H9 (cell line): ENCODE measurements around the gene SF3B3. TPM values are rescaled to one million over a fixed set of nuclear protein-coding genes. Genes with fewer than 3 reads are reported as not detected.

Experiments used
- DNase-seq: peaks from one replicate; pipeline ENCODE4 v3.0.0-alpha.2; 2017
- H2AFZ ChIP-seq: one replicate; pipeline ENCODE4 v1.6.1; 2013; ENCODE audit warnings: mild to moderate bottlenecking, low read length, control low read depth, moderate library complexity
- H2AK5ac ChIP-seq: 2 replicates; pipeline ENCODE4 v1.6.1; 2013; ENCODE audit warnings: low read length, control low read depth, mixed read lengths; ENCODE audit not compliant: insufficient read length
- H2BK120ac ChIP-seq: one replicate; pipeline ENCODE4 v1.6.1; 2013; ENCODE audit warnings: low read depth, mild to moderate bottlenecking, low read length, control low read depth, inconsistent platforms; ENCODE audit not compliant: poor library complexity, severe bottlenecking
- H2BK12ac ChIP-seq: 2 replicates; pipeline ENCODE4 v1.6.1; 2013; ENCODE audit warnings: low read length, control low read depth, mixed read lengths, low read depth; ENCODE audit not compliant: insufficient read length
- H2BK15ac ChIP-seq: 2 replicates; pipeline ENCODE4 v1.6.1; 2013; ENCODE audit warnings: low read depth, low read length, control low read depth
- H2BK20ac ChIP-seq: one replicate; pipeline ENCODE4 v1.6.1; 2013; ENCODE audit warnings: low read depth, mild to moderate bottlenecking, low read length, control low read depth, inconsistent platforms; ENCODE audit not compliant: poor library complexity, severe bottlenecking
- H2BK5ac ChIP-seq: 2 replicates; pipeline ENCODE4 v1.6.1; 2013; ENCODE audit warnings: low read length, control low read depth, mixed read lengths; ENCODE audit not compliant: insufficient read length
- H3K14ac ChIP-seq: 2 replicates; pipeline ENCODE4 v1.6.1; 2013; ENCODE audit warnings: low read length, control low read depth; ENCODE audit not compliant: insufficient read depth
- H3K18ac ChIP-seq: 2 replicates; pipeline ENCODE4 v1.6.1; 2013; ENCODE audit warnings: low read depth, mild to moderate bottlenecking, mixed read lengths, low read length, control low read depth; ENCODE audit not compliant: insufficient read length
- H3K23ac ChIP-seq: 2 replicates; pipeline ENCODE4 v1.6.1; 2013; ENCODE audit warnings: low read length, control low read depth, mixed read lengths, low read depth; ENCODE audit not compliant: insufficient read length
- H3K23me2 ChIP-seq: 2 replicates; pipeline ENCODE4 v1.6.1; 2013; ENCODE audit warnings: low read depth, mild to moderate bottlenecking, mixed read lengths, low read length, control low read depth; ENCODE audit not compliant: insufficient read length, poor library complexity, severe bottlenecking
- H3K27ac ChIP-seq: 2 replicates; pipeline ENCODE4 v1.5.1; 2013; ENCODE audit warnings: low read length, control low read depth, mixed read lengths, low read depth; ENCODE audit not compliant: insufficient read length
- H3K27me3 ChIP-seq: 2 replicates; pipeline ENCODE4 v1.6.1; 2013; ENCODE audit warnings: low read length, control low read depth, inconsistent platforms; ENCODE audit not compliant: insufficient read depth
- H3K4ac ChIP-seq: 2 replicates; pipeline ENCODE4 v1.6.1; 2013; ENCODE audit warnings: low read depth, mild to moderate bottlenecking, control low read depth, inconsistent platforms, low read length, moderate library complexity
- H3K4me1 ChIP-seq: 2 replicates; pipeline ENCODE4 v1.6.1; 2013; ENCODE audit warnings: low read length, control low read depth, inconsistent platforms; ENCODE audit not compliant: insufficient read depth
- H3K4me2 ChIP-seq: 2 replicates; pipeline ENCODE4 v1.6.1; 2013; ENCODE audit warnings: low read length, control low read depth, mixed read lengths; ENCODE audit not compliant: insufficient read length, insufficient read depth
- H3K56ac ChIP-seq: 2 replicates; pipeline ENCODE4 v1.6.1; 2013; ENCODE audit warnings: low read depth, mild to moderate bottlenecking, mixed read lengths, low read length, control low read depth; ENCODE audit not compliant: insufficient read length
- H3K79me1 ChIP-seq: 2 replicates; pipeline ENCODE4 v1.6.1; 2013; ENCODE audit warnings: low read depth, mild to moderate bottlenecking, moderate library complexity, low read length, control low read depth, inconsistent platforms; ENCODE audit not compliant: insufficient read depth, poor library complexity, severe bottlenecking
- H3K79me2 ChIP-seq: 2 replicates; pipeline ENCODE4 v1.6.1; 2013; ENCODE audit warnings: low read length, control low read depth, inconsistent platforms; ENCODE audit not compliant: insufficient read depth
- H3K9ac ChIP-seq: 2 replicates; pipeline ENCODE4 v1.6.1; 2013; ENCODE audit warnings: low read length, control low read depth, mixed read lengths; ENCODE audit not compliant: insufficient read length; ENCODE audit errors: extremely low read depth
- H3K9me3 ChIP-seq: one replicate; pipeline ENCODE4 v1.6.1; 2013; ENCODE audit warnings: low read depth, low read length, inconsistent platforms; ENCODE audit not compliant: control insufficient read depth
- H3T11ph ChIP-seq: one replicate; pipeline ENCODE4 v1.6.1; 2013; ENCODE audit warnings: mild to moderate bottlenecking, low read length, control low read depth, inconsistent platforms
- H4K20me1 ChIP-seq: one replicate; pipeline ENCODE4 v1.6.1; 2013; ENCODE audit not compliant: control insufficient read depth, insufficient read length, insufficient read depth
- H4K5ac ChIP-seq: 2 replicates; pipeline ENCODE4 v1.6.1; 2013; ENCODE audit warnings: low read depth, mild to moderate bottlenecking, mixed read lengths, low read length, control low read depth; ENCODE audit not compliant: insufficient read length
- H4K8ac ChIP-seq: replicated peaks from 2 replicates; pipeline ENCODE4 v1.6.1; 2013; ENCODE audit warnings: low read length, control low read depth, mixed read lengths, low read depth; ENCODE audit not compliant: insufficient read length
- H4K91ac ChIP-seq: 2 replicates; pipeline ENCODE4 v1.6.1; 2013; ENCODE audit warnings: low read depth, mild to moderate bottlenecking, moderate library complexity, mixed read lengths, low read length, control low read depth; ENCODE audit not compliant: insufficient read length
- H3K27ac Mint-ChIP-seq, 3 experiments: 2 replicates in 2 of 3; 3 replicates in 1 of 3; pipeline ENCODE4 v1.8.0; 2020 to 2021; ENCODE audit warnings: mixed read lengths in 3 of 3, mild to moderate bottlenecking in 1 of 3, moderate library complexity in 1 of 3
- H3K27me3 Mint-ChIP-seq: 2 replicates; pipeline ENCODE4 v1.8.0; 2021; ENCODE audit warnings: low read depth, mild to moderate bottlenecking, moderate library complexity, mixed read lengths
- H3K36me3 Mint-ChIP-seq, 3 experiments: 2 replicates in 2 of 3; 3 replicates in 1 of 3; pipeline ENCODE4 v1.8.0; 2020 to 2021; ENCODE audit warnings: low read depth in 3 of 3, mixed read lengths in 3 of 3; ENCODE audit not compliant: insufficient read depth in 1 of 3
- H3K4me1 Mint-ChIP-seq, 2 experiments: 2 replicates each; pipeline ENCODE4 v1.8.0; 2020; ENCODE audit warnings: mixed read lengths in 2 of 2
- H3K4me3 Mint-ChIP-seq, 2 experiments: 2 replicates in 1 of 2; 3 replicates in 1 of 2; pipeline ENCODE4 v1.8.0; 2020 to 2021; ENCODE audit warnings: mild to moderate bottlenecking in 2 of 2, mixed read lengths in 2 of 2, moderate library complexity in 1 of 2
- H3K9me3 Mint-ChIP-seq, 2 experiments: 2 replicates in 1 of 2; 3 replicates in 1 of 2; pipeline ENCODE4 v1.8.0; 2020; ENCODE audit warnings: mild to moderate bottlenecking in 2 of 2, mixed read lengths in 2 of 2, moderate library complexity in 1 of 2
- WGBS: extraction: QIAGEN DNeasy Blood & Tissue Kit; methylation state at CpG from one replicate; pipeline ENCODE4 v1.1.7; 2013; ENCODE audit warnings: missing lambda C conversion rate, low lambda C conversion rate, mixed read lengths; ENCODE audit not compliant: insufficient read length; ENCODE audit errors: extremely low coverage; 5-methylcytosine and 5-hydroxymethylcytosine counted together
- total RNA-seq: library from RNA; stranded (reverse); gene quantifications from 2 replicates; pipeline ENCODE4 v1.2.1, GENCODE V29; 2021
- TF ChIP-seq, protein P1 (sequence below): fragments of 200-600 bp; sonication (generic); conservative IDR thresholded peaks from 3 replicates; pipeline ENCODE4 v1.8.0; 2021; ENCODE audit warnings: antibody characterized with exemption, mild to moderate bottlenecking

SF3B3 gene
- total RNA-seq, 1 experiment from 2014 or later: 493 TPM

DNA sequence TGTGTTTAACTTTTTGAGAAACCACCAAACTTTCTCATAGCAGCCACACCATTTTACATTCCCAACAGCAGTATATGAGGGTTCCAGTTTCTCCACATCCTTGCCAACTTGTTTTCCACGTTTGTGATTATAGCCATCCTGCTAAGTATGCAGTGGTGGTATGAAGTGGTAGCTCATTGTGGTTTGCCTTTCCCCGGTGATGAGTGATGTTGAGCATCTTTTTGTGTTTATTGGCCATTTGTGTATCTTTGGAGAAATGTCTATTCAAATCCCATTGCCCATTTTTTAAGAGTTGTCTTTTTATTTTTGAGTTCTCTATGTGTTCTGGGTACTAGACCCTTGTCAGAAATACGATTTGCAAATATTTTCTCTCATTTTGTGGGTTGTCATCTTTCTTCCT is 17.4 kb downstream of the SF3B3 start:
- Histone ChIP-seq H3K79me1 (peaks cover under 1% of the 10 kb centered on the region), H3K56ac (no peak overlapping the region), H3K27me3 (no peaks in the 10 kb centered on the region), H4K5ac (no peak overlapping the region), H3K4me2 (no peak overlapping the region), H3T11ph (no peak overlapping the region), H4K20me1 (no peaks in the 10 kb centered on the region), H3K23me2 (no peaks in the 10 kb centered on the region), H3K9ac (no peak overlapping the region), H3K27ac (no peak overlapping the region), H2AK5ac (no peak overlapping the region), H3K79me2 (peaks cover 2% of the 10 kb centered on the region; the same call in 1 of the 2 replicates), H2AFZ (no peak overlapping the region), H3K18ac (no peak overlapping the region), H4K8ac (no peak overlapping the region), H3K9me3 (no peaks in the 10 kb centered on the region), H3K14ac (no peak overlapping the region), H2BK15ac (no peak overlapping the region), H2BK120ac (no peak overlapping the region), H2BK5ac (no peak overlapping the region), H2BK20ac (no peak overlapping the region), H2BK12ac (no peak overlapping the region), H3K4ac (no peak overlapping the region), H3K4me1 (no peaks in the 10 kb centered on the region), H3K23ac (no peak overlapping the region), H4K91ac (no peak overlapping the region)
- no CpG with 5 or more reads among the region's 3 CpGs for WGBS
- Mint-ChIP-seq H3K4me1 (0 out of 4 replicates have a peak, but pooled peaks cover 0 to 1% of the 10 kb centered on the region in 2 experiments), H3K27ac (0 out of 7 replicates have a peak overlapping the region, but pooled peaks of 1 of the 3 experiments have one; percentile 46), H3K9me3 (no peaks in the 10 kb centered on the region), H3K27me3 (no peaks in the 10 kb centered on the region), H3K36me3 (peaks cover 68 to 93% (median 85%) of the 10 kb centered on the region in 3 experiments), H3K4me3 (no peak overlapping the region)
- DNase-seq: no peak
- TF ChIP-seq, protein P1, sequence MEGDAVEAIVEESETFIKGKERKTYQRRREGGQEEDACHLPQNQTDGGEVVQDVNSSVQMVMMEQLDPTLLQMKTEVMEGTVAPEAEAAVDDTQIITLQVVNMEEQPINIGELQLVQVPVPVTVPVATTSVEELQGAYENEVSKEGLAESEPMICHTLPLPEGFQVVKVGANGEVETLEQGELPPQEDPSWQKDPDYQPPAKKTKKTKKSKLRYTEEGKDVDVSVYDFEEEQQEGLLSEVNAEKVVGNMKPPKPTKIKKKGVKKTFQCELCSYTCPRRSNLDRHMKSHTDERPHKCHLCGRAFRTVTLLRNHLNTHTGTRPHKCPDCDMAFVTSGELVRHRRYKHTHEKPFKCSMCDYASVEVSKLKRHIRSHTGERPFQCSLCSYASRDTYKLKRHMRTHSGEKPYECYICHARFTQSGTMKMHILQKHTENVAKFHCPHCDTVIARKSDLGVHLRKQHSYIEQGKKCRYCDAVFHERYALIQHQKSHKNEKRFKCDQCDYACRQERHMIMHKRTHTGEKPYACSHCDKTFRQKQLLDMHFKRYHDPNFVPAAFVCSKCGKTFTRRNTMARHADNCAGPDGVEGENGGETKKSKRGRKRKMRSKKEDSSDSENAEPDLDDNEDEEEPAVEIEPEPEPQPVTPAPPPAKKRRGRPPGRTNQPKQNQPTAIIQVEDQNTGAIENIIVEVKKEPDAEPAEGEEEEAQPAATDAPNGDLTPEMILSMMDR: no peak
